Measurements from ENCODE around the gene MYH10. TPM values are rescaled to one million over a fixed set of nuclear protein-coding genes. Genes with fewer than 3 reads are reported as not detected.

The MYH10 gene
- total RNA-seq, 1 experiment from 2014 or later = 1.6 TPM

DNA sequence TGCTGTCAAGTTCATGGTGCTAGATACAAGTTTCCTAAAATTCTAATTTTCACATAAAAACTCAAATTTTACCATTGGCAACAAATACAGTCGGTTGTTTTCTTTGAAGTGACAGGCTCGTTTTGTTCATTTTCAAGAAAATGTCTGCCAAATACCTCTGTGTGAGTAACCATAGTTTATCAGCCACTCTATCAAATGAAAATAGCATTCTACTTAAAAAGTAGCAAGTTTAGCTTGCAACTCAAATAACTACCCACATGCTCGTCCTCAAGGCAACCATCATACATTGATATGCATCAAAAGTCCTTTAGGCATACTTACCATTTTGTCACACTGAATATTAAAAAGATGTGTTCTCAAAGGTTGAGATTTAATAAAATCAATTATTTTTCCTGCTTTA, 11.7 kb downstream of the MYH10 start:
- Histone ChIP-seq H3K27me3 (ENCODE audit: insufficient read depth, low read depth) (peaks cover 27% of the 10 kb centered on the region), H3K4me3 (no peak overlapping the region), H3K9me3 (ENCODE audit: insufficient read depth, low read depth) (no peaks in the 10 kb centered on the region), H3K9me2 (ENCODE audit: insufficient read depth) (no peaks in the 10 kb centered on the region), H3K27ac (no peak overlapping the region), H3K4me2 (no peak overlapping the region), H2AFZ (no peak overlapping the region), H3F3A (ENCODE audit: insufficient read depth, low read depth) (no peaks in the 10 kb centered on the region), H4K20me1 (ENCODE audit: insufficient read depth) (no peaks in the 10 kb centered on the region), H3K79me2 (ENCODE audit: low read depth) (no peaks in the 10 kb centered on the region), H3K36me3 (ENCODE audit: low read depth) (no peaks in the 10 kb centered on the region), H3K4me1 (replicated peaks; ENCODE audit: insufficient read depth) (no peaks in the 10 kb centered on the region)
- no TSS peak for BruUV-seq (replicated peaks)
- POLR2A ChIA-PET (ENCODE audit: unreplicated experiment) = no interaction called here
- intact Hi-C loops (cut with micrococcal nuclease; ENCODE audit: unreplicated experiment) = no loop called here
- TF ChIP-seq, protein P1, sequence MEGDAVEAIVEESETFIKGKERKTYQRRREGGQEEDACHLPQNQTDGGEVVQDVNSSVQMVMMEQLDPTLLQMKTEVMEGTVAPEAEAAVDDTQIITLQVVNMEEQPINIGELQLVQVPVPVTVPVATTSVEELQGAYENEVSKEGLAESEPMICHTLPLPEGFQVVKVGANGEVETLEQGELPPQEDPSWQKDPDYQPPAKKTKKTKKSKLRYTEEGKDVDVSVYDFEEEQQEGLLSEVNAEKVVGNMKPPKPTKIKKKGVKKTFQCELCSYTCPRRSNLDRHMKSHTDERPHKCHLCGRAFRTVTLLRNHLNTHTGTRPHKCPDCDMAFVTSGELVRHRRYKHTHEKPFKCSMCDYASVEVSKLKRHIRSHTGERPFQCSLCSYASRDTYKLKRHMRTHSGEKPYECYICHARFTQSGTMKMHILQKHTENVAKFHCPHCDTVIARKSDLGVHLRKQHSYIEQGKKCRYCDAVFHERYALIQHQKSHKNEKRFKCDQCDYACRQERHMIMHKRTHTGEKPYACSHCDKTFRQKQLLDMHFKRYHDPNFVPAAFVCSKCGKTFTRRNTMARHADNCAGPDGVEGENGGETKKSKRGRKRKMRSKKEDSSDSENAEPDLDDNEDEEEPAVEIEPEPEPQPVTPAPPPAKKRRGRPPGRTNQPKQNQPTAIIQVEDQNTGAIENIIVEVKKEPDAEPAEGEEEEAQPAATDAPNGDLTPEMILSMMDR (conservative IDR thresholded peaks at IDR 0.05) = no peak
- no peak for TF ChIP-seq EZH2 (IDR thresholded peaks at IDR 0.05; ENCODE audit: low read depth)
- DNase-seq = no peak
- CTCF ChIA-PET = no interaction called here

- no peak overlapping the region for H3K4me2 ChIP-seq
- DNase-seq = no peak
- no peak overlapping the region for H2AFZ ChIP-seq
- no peaks in the 10 kb centered on the region for H4K20me1 ChIP-seq (ENCODE audit: insufficient read depth)
- CTCF ChIA-PET = no interaction called here
- H3F3A ChIP-seq (ENCODE audit: insufficient read depth, low read depth) = no peaks in the 10 kb centered on the region
- H3K27me3 ChIP-seq (ENCODE audit: insufficient read depth, low read depth) = peaks cover 20% of the 10 kb centered on the region
- no peaks in the 10 kb centered on the region for H3K36me3 ChIP-seq (ENCODE audit: low read depth)
- no peak overlapping the region for H3K27ac ChIP-seq
- intact Hi-C loops (cut with micrococcal nuclease; ENCODE audit: unreplicated experiment) = no loop called here
- no peaks in the 10 kb centered on the region for H3K9me2 ChIP-seq (ENCODE audit: insufficient read depth)
- POLR2A ChIA-PET (ENCODE audit: unreplicated experiment) = no interaction called here
- no peaks in the 10 kb centered on the region for H3K79me2 ChIP-seq (ENCODE audit: low read depth)
- no peaks in the 10 kb centered on the region for H3K4me1 ChIP-seq (replicated peaks; ENCODE audit: insufficient read depth)
- TF ChIP-seq, protein P1 (conservative IDR thresholded peaks at IDR 0.05) = no peak
- TF ChIP-seq EZH2 (IDR thresholded peaks at IDR 0.05; ENCODE audit: low read depth) = no peak
- H3K4me3 ChIP-seq = no peak overlapping the region
- H3K9me3 ChIP-seq (ENCODE audit: insufficient read depth, low read depth) = no peaks in the 10 kb centered on the region
- no TSS peak for BruUV-seq (replicated peaks)
Measured at GRCh38 chr17:8614988-8615387, 15.5 kb downstream of the MYH10 start.

DNA sequence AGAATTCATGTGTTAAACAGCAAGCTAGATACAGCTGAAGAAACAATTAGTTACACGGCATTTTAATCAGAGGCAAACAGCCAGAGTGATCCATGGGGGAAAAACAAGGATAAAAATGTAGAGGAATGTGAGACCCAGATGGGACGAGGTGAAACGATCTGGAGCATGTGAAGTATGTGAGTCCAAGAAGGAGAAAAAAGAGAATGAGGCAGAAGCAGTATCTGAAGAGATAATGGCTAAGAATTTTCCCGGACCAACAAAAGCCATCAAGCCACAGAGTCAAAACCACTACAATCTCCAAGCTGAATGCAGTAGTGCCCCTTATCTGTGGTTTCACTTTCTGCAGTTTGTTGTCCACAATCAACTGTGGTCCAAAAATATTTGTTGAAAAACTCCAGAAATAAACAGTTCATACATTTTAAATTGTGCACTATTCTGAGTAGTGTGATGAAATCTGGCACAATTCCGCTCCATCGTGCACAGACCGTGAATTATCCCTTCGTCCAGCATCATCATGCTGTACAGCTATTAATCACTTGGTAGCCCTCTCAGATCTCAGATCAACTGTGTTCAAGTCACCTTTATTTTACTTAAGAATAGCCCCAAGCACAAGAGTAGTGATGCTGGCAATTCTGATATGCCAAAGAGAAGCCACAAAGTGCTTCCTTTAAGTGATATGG, 18.8 kb downstream of the MYH10 start:
- POLR2A ChIA-PET (ENCODE audit: unreplicated experiment) = no interaction called here
- no peak overlapping the region for H2AFZ ChIP-seq
- BruUV-seq (replicated peaks) = no TSS peak
- H3K36me3 ChIP-seq (ENCODE audit: low read depth) = no peaks in the 10 kb centered on the region
- TF ChIP-seq, protein P1 (conservative IDR thresholded peaks at IDR 0.05) = no peak
- no peak for TF ChIP-seq EZH2 (IDR thresholded peaks at IDR 0.05; ENCODE audit: low read depth)
- no peaks in the 10 kb centered on the region for H4K20me1 ChIP-seq (ENCODE audit: insufficient read depth)
- H3K4me3 ChIP-seq = no peak overlapping the region
- no peaks in the 10 kb centered on the region for H3K9me2 ChIP-seq (ENCODE audit: insufficient read depth)
- H3K79me2 ChIP-seq (ENCODE audit: low read depth) = no peaks in the 10 kb centered on the region
- H3K4me2 ChIP-seq = no peak overlapping the region
- peaks cover 25% of the 10 kb centered on the region for H3K27me3 ChIP-seq (ENCODE audit: insufficient read depth, low read depth)
- H3F3A ChIP-seq (ENCODE audit: insufficient read depth, low read depth) = no peaks in the 10 kb centered on the region
- H3K4me1 ChIP-seq (replicated peaks; ENCODE audit: insufficient read depth) = no peaks in the 10 kb centered on the region
- intact Hi-C loops (cut with micrococcal nuclease; ENCODE audit: unreplicated experiment) = no loop called here
- no peak for DNase-seq
- no peaks in the 10 kb centered on the region for H3K9me3 ChIP-seq (ENCODE audit: insufficient read depth, low read depth)
- CTCF ChIA-PET = no interaction called here
- H3K27ac ChIP-seq = no peak overlapping the region

All from PC-9 (cell line).